Nephron (organoid): ENCODE results near the gene PITPNB.

ENCODE experiments used
- H3K27ac Mint-ChIP-seq, 3 experiments: 2 replicates each; pipeline ENCODE4 v1.8.0; 2020; ENCODE audit warnings: mixed read lengths in 3 of 3, mild to moderate bottlenecking in 2 of 3, moderate library complexity in 1 of 3
- H3K27me3 Mint-ChIP-seq: 2 replicates; pipeline ENCODE4 v1.8.0; 2021; ENCODE audit warnings: low read depth, mild to moderate bottlenecking, moderate library complexity, mixed read lengths
- H3K36me3 Mint-ChIP-seq: 2 replicates; pipeline ENCODE4 v1.8.0; 2020; ENCODE audit warnings: low read depth, mixed read lengths
- H3K4me1 Mint-ChIP-seq: 2 replicates; pipeline ENCODE4 v1.8.0; 2020; ENCODE audit warnings: mixed read lengths
- H3K4me3 Mint-ChIP-seq, 3 experiments: 2 replicates each; pipeline ENCODE4 v1.8.0; 2020; ENCODE audit warnings: mild to moderate bottlenecking in 3 of 3, mixed read lengths in 3 of 3, moderate library complexity in 2 of 3
- H3K9me3 Mint-ChIP-seq: 2 replicates; pipeline ENCODE4 v1.8.0; 2020; ENCODE audit warnings: mixed read lengths
- TF ChIP-seq, protein P1 (sequence below), 3 experiments: fragments of 200-600 bp; sonication (generic); IDR thresholded peaks; one replicate each; pipeline ENCODE4 v1.5.0; 2021; ENCODE audit warnings: antibody characterized with exemption in 3 of 3; ENCODE audit not compliant: unreplicated experiment in 3 of 3

Gene PITPNB

GRCh38 chr22:27930331-27931060 is 11.4 kb upstream of the PITPNB start:
- peaks cover 5% of the 10 kb centered on the region for H3K9me3 Mint-ChIP-seq
- peaks cover 13% of the 10 kb centered on the region for H3K36me3 Mint-ChIP-seq
- H3K4me1 Mint-ChIP-seq, result no peaks in the 10 kb centered on the region
- no peak overlapping the region for H3K4me3 Mint-ChIP-seq
- H3K27ac Mint-ChIP-seq, result no peak overlapping the region
- TF ChIP-seq, protein P1, sequence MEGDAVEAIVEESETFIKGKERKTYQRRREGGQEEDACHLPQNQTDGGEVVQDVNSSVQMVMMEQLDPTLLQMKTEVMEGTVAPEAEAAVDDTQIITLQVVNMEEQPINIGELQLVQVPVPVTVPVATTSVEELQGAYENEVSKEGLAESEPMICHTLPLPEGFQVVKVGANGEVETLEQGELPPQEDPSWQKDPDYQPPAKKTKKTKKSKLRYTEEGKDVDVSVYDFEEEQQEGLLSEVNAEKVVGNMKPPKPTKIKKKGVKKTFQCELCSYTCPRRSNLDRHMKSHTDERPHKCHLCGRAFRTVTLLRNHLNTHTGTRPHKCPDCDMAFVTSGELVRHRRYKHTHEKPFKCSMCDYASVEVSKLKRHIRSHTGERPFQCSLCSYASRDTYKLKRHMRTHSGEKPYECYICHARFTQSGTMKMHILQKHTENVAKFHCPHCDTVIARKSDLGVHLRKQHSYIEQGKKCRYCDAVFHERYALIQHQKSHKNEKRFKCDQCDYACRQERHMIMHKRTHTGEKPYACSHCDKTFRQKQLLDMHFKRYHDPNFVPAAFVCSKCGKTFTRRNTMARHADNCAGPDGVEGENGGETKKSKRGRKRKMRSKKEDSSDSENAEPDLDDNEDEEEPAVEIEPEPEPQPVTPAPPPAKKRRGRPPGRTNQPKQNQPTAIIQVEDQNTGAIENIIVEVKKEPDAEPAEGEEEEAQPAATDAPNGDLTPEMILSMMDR (IDR thresholded peaks at IDR 0.05; ENCODE audit: unreplicated experiment in 3 of 3), result no peak
- H3K27me3 Mint-ChIP-seq, result no peaks in the 10 kb centered on the region

DNA sequence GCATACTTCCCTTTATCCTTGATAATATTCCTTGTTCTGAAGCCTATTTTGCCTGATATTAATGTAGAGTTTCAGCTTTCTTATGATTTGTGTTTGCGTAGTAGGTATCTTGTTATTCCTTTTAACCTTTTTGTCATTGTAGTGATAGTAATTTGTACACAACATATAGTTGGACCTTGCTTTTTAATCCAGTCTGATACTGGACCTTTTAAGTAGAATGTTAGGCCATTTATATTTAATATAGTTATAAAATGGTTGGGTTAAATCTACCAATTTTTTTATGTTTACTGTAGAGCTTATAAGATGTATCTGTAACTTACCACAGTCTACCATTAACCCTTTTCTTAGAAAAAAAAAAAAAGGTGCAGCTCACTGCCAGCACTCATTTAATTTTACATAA is 8.6 kb upstream of the PITPNB start:
- H3K36me3 Mint-ChIP-seq, result peaks cover 25% of the 10 kb centered on the region

GRCh38 chr22:27925331-27925730 is 6.3 kb upstream of the PITPNB start:
- Mint-ChIP-seq H3K9me3 (peaks cover 5% of the 10 kb centered on the region), H3K27me3 (no peaks in the 10 kb centered on the region), H3K36me3 (peaks cover 38% of the 10 kb centered on the region), H3K27ac (no peak overlapping the region), H3K4me1 (peaks cover 10% of the 10 kb centered on the region), H3K4me3 (no peak overlapping the region)
- TF ChIP-seq, protein P1 (IDR thresholded peaks at IDR 0.05; ENCODE audit: unreplicated experiment in 3 of 3), result no peak

More for the DNA sequence above, 8.6 kb upstream of the PITPNB start:
- H3K9me3 Mint-ChIP-seq, result peaks cover 5% of the 10 kb centered on the region
- no peak overlapping the region for H3K27ac Mint-ChIP-seq
- TF ChIP-seq, protein P1 (IDR thresholded peaks at IDR 0.05; ENCODE audit: unreplicated experiment in 3 of 3), result no peak
- H3K27me3 Mint-ChIP-seq, result no peaks in the 10 kb centered on the region
- no peak overlapping the region for H3K4me3 Mint-ChIP-seq
- H3K4me1 Mint-ChIP-seq, result no peaks in the 10 kb centered on the region

- peak overlapping the region; percentile 94 to 99 (median 98) for H3K27ac Mint-ChIP-seq
- TF ChIP-seq, protein P1 (IDR thresholded peaks at IDR 0.05; ENCODE audit: unreplicated experiment in 3 of 3), result no peak
- H3K4me3 Mint-ChIP-seq, result peak overlapping the region; percentile 93 to 100 (median 93)
- H3K36me3 Mint-ChIP-seq, result peaks cover 27% of the 10 kb centered on the region
- H3K27me3 Mint-ChIP-seq, result no peaks in the 10 kb centered on the region
- H3K9me3 Mint-ChIP-seq, result no peaks in the 10 kb centered on the region
- H3K4me1 Mint-ChIP-seq, result peaks cover 44% of the 10 kb centered on the region
Measured at GRCh38 chr22:27919942-27920755, 1.1 kb upstream of the PITPNB start.

GRCh38 chr22:27918341-27919221 is 475 bp downstream of the PITPNB start:
- H3K36me3 Mint-ChIP-seq, result peaks cover 19% of the 10 kb centered on the region

More at GRCh38 chr22:27918341-27919221, 475 bp downstream of the PITPNB start:
- no peaks in the 10 kb centered on the region for H3K9me3 Mint-ChIP-seq
- TF ChIP-seq, protein P1 (IDR thresholded peaks at IDR 0.05; ENCODE audit: unreplicated experiment in 3 of 3), result no peak
- H3K4me3 Mint-ChIP-seq, result peak overlapping the region; percentile 93 to 100 (median 93)
- H3K27me3 Mint-ChIP-seq, result no peaks in the 10 kb centered on the region
- peak overlapping the region; percentile 94 to 99 (median 98) for H3K27ac Mint-ChIP-seq
- peaks cover 59% of the 10 kb centered on the region for H3K4me1 Mint-ChIP-seq
